IPS-18c (cell line): Measurements from ENCODE around the gene GMDS.

Experiments used
- H3K4me3 ChIP-seq: 2 replicates; pipeline ENCODE4 v1.7.0; 2013; ENCODE audit warnings: low read depth, mild to moderate bottlenecking, low read length, moderate library complexity; ENCODE audit not compliant: insufficient read depth
- H3K9me3 ChIP-seq: one replicate; pipeline ENCODE4 v1.6.1; 2013; ENCODE audit warnings: mild to moderate bottlenecking, low read length, moderate library complexity; ENCODE audit not compliant: control insufficient read depth, insufficient read depth

GMDS gene

DNA sequence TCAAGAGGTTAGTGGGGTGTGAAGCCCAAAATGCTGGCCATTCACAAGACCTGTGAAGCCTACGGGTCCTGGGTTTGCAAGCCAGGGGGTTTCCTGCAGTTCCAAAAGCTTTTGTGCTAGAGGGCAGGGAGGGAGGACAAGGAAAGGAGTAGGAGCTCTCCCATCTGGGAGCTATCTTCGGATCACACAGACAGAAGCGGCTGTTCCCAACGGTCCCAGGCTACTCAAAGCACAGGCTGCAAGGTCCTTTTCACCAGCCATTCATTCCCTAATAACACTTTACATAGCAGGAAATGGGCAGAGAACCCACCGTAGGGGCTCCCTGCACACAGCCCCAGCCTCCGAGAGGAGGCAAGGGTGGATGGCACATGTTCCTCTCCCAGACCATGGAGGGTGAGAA is 338.8 kb downstream of the GMDS start:
- no peaks in the 10 kb centered on the region for H3K9me3 ChIP-seq
- H3K4me3 ChIP-seq: no peak overlapping the region

DNA sequence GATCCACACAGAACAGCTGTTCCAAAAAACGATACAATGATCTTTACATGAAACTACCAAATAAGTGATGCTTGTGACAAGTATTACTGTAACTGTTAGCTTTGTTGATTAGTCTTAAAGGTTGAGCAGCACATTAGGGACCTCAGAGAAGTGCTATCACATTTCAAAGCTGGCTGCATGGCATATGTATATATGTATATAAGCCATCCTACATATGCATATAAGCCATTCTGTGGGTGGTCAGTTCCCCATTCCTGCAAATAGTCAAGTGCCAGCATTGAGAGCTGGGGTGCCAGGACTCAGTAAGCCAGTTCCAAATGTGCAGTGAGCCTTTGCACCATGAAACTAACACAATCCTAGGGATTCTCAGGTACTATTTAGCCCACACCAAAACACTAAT is 339.4 kb downstream of the GMDS start:
- no peak overlapping the region for H3K4me3 ChIP-seq
- no peaks in the 10 kb centered on the region for H3K9me3 ChIP-seq

DNA sequence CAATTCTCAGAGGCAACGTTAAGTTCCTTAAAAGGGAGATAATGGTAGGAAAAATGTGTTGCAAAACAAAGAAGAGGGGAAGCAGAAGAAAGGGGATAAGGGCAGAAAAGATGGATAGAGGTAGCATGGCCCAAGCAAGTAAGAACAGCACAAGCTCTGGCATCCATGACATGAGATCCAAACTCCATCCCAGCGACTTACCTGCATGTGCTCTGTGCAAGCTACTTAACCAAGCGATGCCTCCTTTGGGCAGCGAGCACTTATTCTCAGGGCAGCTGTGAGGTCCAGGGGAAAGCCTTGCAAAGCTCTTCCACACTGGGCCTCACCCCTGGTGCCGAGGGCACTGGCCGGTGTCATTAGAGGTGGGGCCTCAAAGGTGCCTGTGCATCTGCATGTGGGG is 340.5 kb downstream of the GMDS start:
- no peaks in the 10 kb centered on the region for H3K9me3 ChIP-seq
- H3K4me3 ChIP-seq: no peak overlapping the region

DNA sequence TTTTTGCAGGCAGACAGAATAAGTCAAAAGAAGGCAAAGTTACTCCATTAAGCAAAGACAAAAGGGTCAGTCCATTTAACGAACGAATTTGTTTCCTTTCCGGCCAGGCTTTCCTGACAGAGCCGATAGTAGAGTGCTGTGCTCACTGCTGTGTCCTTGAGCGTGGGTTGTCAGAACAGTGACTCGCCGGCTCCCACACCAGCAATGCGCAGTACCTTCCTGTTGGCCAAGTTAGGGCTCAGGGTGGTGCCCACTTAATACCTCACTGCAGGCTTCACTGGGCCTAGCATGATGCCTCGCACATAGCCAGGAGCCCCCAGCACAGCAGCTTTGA is 341.0 kb downstream of the GMDS start:
- Histone ChIP-seq H3K4me3 (no peak overlapping the region), H3K9me3 (no peaks in the 10 kb centered on the region)

DNA sequence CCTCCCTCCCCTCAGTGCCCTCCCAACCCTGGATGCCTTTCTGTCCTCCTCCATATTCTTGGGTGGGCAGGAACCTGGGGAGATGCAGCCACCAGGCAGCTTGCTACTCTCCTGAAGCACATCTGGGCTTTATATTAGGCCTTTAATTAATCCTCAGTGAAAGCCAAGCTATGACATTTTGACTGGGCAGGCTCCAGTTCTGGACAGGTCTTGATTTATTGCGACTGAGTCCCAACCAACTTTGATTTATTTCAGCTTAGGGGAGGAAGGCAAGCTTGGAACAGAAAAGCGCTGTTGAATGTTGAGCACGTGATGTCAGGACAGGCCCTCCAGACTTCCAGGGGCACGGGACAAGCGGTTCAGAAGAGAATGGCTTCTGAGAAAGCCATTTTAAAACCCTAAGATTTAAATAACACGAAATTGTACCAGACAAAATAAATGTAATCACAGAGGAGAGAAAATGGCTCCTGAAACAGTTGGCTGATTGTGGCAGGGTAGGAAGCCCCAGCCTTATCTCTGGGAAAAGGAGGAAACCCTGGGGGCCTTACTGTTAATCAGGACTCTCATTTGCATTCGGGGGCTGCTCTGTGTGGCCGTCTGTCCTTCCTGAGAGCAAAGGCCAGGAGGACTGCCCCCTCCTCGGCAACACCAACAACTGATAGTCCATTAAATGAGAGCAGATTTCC is 341.5 kb downstream of the GMDS start:
- Histone ChIP-seq H3K9me3 (no peaks in the 10 kb centered on the region), H3K4me3 (no peak overlapping the region)

DNA sequence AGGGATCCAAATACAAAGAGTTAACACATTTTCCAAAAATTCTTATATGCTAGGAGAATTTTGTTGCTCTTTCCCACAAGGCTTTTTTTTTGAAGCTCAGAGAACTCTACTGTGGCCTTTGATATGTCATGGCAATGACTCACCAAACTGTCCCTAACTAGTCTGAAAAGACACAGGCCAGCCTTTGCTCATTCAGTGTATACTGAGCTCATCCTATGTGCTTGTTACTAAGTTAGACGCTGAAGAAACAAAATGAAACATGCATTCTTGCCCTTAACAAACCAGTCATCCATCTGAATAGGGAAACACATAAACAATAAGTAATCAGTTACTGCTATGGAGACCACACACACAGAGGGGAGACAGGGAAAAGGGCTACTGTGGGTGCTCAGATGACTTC is 343.8 kb downstream of the GMDS start:
- Histone ChIP-seq H3K9me3 (no peaks in the 10 kb centered on the region), H3K4me3 (no peak overlapping the region)

DNA sequence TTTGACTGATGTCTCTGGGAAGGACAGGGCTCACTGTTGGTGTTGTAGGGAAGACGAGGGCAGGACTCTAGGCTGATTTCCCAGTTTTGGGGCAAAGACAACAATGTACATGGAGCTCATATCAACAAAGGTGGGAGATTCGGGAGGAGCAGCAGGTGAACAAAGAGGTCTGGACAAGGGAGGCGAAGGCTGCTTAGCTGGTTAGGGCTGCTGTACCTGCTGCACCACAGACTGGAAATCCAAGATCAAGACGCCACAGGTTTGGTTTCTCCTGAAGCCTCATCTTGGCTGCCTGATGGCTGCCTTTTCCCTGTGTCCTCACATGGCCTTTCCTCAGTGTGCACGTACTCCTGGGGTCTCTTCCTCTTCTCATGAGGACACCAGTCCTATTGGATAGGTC is 348.5 kb downstream of the GMDS start:
- Histone ChIP-seq H3K4me3 (no peak overlapping the region), H3K9me3 (no peaks in the 10 kb centered on the region)

DNA sequence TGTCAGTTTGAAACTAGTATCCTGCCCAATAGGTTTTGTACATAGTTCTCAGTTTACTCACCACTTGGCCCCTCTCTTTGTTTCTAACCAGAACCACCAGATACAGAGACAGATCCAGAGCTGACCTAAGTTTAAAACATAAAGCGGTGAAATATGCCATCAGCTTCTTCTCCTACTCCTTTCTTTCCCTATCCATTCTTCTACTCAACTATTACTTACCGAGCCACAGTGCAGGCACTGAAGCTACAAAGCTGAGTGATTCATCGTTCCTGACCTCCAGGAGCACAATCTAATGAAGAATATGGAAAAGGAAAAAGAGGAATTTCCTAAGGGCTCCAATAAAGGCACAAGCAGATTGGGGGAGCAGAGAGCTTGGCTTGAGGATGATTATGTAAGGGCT is 349.7 kb downstream of the GMDS start:
- Histone ChIP-seq H3K9me3 (no peaks in the 10 kb centered on the region), H3K4me3 (no peak overlapping the region)

DNA sequence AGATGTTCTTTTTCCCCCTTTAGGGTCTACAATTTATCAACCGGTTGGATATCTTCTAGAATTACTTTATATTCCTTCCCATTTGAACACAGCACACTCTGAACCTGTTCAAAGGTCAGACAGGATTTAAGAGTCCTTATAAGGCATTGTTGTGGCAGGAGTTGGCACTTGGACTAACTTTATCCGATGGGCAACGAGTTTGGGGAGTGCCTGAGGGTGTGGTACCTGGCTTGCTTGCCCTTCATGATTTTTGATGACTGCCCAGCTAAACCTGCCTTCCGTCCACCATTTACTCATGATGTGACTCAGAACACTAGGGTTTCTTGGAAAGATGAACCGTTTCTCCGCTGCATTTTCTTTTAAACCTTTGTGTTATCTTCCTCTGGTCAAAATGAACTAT is 350.5 kb downstream of the GMDS start:
- no peak overlapping the region for H3K4me3 ChIP-seq
- H3K9me3 ChIP-seq: no peaks in the 10 kb centered on the region

DNA sequence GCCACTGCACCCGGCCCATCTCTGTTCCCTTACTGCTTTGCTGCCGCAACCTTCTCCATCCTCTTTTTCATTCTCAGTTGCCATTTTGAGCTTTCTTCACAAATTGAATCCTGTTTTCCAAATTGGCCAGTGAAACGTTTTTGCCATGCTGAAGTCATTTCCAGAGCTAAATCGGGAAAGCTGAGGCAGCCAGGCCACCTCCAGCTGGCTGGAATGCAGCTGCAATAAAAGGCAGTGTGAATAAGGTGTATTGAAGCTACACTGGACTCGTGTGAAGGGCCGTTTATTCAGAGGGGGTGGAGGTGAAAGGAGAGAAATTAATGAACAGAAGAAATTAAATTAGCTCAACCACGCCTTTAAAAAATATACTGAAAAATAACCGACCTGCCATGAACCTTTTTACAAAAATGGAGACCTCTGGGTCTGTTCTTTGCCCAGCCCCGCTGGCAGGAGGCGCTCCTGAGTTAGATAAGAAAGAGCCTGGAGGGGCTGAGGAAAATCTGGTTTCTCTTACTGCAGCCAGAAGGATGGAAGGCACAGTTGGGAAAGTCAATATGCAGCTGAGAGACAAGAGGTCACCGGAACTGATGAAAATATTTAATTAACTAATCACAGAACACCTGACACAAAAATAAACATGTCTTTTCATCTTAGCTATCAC is 351.8 kb downstream of the GMDS start:
- Histone ChIP-seq H3K4me3 (no peak overlapping the region), H3K9me3 (no peaks in the 10 kb centered on the region)

DNA sequence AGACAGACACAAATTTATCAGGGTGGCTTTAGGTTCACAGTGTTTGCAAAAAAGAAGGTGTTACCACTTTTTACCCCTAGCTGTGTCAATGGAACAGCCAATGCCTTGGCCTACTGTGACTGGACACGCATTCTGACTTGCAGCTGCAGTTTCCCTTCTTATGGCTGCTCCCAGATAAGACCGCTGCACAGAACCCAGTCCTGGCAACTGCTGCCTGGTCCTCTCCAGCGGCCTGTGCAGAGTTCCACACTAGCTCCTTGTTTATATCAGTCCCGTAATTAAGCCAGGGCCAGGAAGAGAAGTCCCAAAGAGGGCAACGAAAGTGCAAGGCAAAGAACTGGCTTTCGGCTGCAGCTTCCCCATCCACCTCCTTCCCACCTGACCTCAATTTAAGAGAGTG is 352.7 kb downstream of the GMDS start:
- Histone ChIP-seq H3K4me3 (no peak overlapping the region), H3K9me3 (no peaks in the 10 kb centered on the region)

DNA sequence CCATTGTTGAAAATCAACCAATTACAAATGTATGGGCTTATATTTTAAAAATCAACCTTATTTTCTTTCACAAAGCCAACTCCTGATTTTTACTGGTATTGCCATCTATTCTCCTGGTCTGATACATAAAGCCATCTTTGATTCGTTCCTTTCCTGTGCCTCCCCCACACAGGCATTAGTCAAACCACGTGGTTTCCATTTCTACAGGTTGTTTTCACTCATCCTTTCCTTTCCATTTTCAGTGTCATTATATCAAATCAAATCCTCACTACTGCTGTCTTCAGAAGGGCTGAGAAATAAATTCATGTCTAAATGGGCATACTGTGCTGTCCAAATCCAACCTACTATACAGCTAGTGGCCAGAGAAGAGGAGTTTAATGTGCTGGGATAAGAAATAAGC is 354.4 kb downstream of the GMDS start:
- H3K9me3 ChIP-seq: no peaks in the 10 kb centered on the region
- no peak overlapping the region for H3K4me3 ChIP-seq

DNA sequence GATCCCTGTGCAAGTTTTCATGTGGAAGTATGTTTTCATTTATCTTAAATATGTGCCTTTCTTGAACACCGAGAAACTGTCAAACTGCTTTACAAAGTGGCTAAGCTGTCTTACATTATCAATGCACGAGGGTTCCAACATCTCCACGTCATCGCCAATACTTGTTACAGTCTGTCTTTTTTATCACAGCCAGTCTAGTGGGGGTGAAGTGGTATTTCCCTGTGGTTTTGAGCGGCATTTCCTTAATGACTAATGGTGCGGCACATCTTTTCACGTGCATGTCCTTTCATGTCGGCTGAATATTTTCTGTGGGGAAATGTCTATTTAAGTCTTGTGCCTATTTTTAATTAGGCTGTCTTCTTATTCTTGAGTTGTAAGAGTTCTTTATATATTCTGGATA is 355.3 kb downstream of the GMDS start:
- Histone ChIP-seq H3K9me3 (no peaks in the 10 kb centered on the region), H3K4me3 (no peak overlapping the region)

DNA sequence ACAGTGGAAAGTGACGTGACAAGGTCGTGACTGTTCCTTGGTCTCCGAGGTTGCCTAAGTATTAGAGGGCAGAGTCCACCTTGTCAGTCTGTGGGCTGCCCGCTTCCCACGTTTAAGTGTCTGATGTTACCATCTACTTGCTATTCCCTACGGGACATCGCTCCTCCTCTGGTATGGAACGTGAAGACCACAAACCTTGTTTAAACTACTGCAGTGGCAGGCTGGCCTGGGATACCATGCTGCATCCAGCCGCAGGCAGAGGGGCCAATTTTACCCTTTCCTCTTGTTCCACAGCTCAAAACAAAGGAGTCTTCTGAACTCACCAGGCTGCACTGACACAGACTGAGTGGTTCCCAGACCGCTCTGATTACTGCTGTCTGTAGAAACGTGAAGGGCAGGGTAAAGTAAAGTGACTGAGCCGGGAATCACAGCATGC is 359.8 kb downstream of the GMDS start:
- no peak overlapping the region for H3K4me3 ChIP-seq
- no peaks in the 10 kb centered on the region for H3K9me3 ChIP-seq

DNA sequence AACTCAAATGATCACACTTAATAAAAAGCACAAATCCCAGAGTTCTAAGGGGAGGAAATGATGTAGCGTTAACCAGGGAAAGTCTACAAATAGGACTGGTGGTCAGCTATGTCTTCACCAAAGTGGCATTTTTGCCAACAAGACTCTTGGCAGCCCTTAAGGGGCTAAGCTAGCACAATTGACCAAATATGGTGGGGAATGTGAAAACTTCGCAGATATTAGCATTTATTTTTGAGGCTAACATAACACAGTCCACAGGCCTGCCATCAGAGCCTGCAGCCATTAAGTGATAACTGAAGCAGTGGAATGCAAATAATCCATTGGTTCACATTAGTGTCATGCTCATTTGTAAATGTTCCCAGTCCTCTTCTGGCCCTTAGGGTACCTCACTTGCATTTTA is 361.1 kb downstream of the GMDS start:
- H3K4me3 ChIP-seq: no peak overlapping the region
- no peaks in the 10 kb centered on the region for H3K9me3 ChIP-seq

DNA sequence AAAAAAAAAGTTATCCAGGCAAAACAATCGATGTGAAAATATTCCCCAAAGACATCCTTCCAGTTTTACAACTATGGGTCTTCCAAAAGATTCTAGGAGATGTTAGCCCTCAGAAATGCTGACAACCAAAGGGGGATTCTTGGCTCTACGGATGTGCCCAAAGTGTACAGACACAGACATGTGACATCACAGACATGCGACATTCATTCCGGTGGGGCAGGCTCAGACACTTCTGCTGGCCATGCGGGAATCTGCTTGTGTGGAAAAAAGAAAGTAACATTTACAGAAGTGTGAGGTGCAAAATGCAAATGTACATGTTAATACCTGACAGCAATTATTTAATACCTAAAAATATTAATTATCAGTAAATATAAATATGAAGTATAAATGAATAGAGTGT is 367.1 kb downstream of the GMDS start:
- H3K9me3 ChIP-seq: no peaks in the 10 kb centered on the region
- no peak overlapping the region for H3K4me3 ChIP-seq

DNA sequence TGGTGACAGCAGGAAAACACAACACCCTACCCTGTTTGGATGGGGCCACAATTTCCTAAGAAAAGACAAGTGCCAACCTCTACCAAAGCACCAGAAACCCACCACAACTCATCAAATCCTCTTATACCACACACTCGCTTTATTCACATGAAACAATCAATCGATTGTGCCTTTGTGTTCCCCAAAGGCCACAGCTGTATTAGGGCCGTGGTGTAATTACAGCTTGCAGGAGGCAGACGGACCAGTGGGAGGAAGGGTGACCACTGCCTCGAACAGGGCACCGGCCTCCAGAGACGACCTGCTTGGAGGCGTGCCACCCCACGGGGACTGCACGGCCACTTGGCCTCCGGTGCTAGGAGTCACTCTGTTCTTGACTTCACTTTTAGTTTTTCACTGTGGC is 371.6 kb downstream of the GMDS start:
- Histone ChIP-seq H3K9me3 (no peaks in the 10 kb centered on the region), H3K4me3 (no peak overlapping the region)

DNA sequence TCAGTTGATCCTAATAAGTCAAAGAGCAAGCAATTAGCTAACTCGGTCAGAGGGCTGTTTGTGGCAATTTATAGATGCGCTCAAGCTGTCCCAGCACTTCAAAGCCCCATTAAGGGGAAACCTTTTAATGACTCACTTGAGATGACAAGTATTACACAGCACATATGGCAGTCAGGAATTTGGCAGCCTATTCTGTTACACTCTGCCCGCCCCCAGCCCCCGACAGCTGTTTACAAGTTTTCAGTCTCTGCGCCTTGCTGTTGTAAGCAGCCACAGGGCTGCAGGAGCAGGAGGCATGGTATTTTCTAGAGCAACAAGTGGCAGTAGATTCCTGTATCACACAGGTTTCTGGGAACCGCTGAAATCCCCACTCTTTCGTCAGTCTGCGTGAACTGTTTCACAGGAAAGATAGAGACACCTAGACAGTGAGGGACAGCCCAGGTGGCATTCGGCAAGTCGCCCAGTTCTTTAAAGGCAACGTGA is 372.7 kb downstream of the GMDS start:
- Histone ChIP-seq H3K4me3 (no peak overlapping the region), H3K9me3 (no peaks in the 10 kb centered on the region)
